ENCODE measurements around the gene PRKG1. TPM values are rescaled to one million over a fixed set of nuclear protein-coding genes. Genes with fewer than 3 reads are reported as not detected.

Gene PRKG1
- total and polyA plus RNA-seq, 2 of the 4 experiments (the other 2 are of a cell fraction): 3.5 to 18.3 TPM

DNA sequence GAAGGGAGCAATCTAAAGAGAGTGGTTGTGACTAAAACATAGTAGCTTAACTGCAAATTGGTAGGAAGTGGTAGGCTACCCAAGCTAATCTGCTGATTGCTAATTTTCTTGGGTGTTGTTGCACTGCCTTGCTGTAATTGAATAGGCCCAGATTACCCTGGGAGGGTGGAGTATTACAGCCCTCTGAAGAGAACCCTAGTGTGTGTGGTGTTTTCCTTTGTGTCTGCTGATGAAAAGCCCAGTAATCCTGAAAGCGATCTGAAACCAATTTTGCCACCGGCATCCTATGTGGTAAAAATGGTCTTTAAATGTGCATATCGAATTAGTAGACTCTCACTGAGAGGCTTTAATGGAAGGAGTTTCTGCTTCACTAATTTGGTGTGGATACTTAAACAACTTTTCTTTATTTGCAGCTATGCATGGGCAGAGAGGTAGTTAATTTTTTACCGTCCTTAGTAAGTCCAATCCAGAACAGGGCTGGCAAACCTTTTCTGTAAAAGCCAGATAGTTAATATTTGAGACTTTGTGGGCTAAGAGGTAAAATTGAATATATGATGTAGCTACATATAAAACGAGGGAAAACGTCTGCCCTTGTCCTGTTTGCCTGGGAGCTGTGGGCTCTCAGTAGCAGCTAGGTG, 532.7 kb downstream of the PRKG1 start:
- intact Hi-C loops (cut with micrococcal nuclease): no loop called here
- H3K23ac ChIP-seq (ENCODE audit: low read depth, low read length): no peak overlapping the region
- no peak overlapping the region for H3K4me3 ChIP-seq (ENCODE audit: insufficient read depth, low read depth, low read length)
- H2AK5ac ChIP-seq (ENCODE audit: low read depth, low read length): no peak overlapping the region
- H3K4me2 ChIP-seq (ENCODE audit: low read depth, low read length): no peak overlapping the region
- BruUV-seq (replicated peaks): no TSS peak
- no peak for ATAC-seq (ENCODE audit: low read depth)
- H3K4ac ChIP-seq (ENCODE audit: low read depth, low read length): no peak overlapping the region
- H3K56ac ChIP-seq (ENCODE audit: extremely low read depth, insufficient read depth, low read length): no peak overlapping the region
- no peak overlapping the region for H2BK120ac ChIP-seq (ENCODE audit: low read depth, low read length)
- H3K9ac ChIP-seq (ENCODE audit: low read depth, low read length): no peak overlapping the region
- H2BK5ac ChIP-seq (ENCODE audit: low read depth, low read length, poor library complexity, severe bottlenecking): no peak overlapping the region
- H4K8ac ChIP-seq (ENCODE audit: low read depth in 2 of 2, low read length in 2 of 2): no peak overlapping the region
- H4K91ac ChIP-seq (ENCODE audit: insufficient read depth, low read depth, low read length): no peak overlapping the region
- no peaks in the 10 kb centered on the region for H3K36me3 ChIP-seq (ENCODE audit: control insufficient read depth, insufficient read depth, low read length)
- peaks cover 0 to 6% of the 10 kb centered on the region in 2 experiments; a peak in 2 of 4 replicates for H3K79me1 ChIP-seq (ENCODE audit: low read depth in 1 of 2, low read length in 2 of 2)
- H3K27ac ChIP-seq (ENCODE audit: insufficient read depth, low read length): no peak overlapping the region
- ChIA-PET CTCF (no interaction called here), POLR2A (ENCODE audit: unreplicated experiment) (no interaction called here)
- no peaks in the 10 kb centered on the region for H3K9me3 ChIP-seq (ENCODE audit: control insufficient read depth, insufficient read depth, low read length)
- H3K18ac ChIP-seq (ENCODE audit: low read depth, low read length): no peak overlapping the region
- H4K5ac ChIP-seq (ENCODE audit: low read depth, low read length): no peak overlapping the region
- H3K14ac ChIP-seq (replicated peaks; ENCODE audit: low read depth, low read length): no peak overlapping the region
- in situ Hi-C loops (cut with MboI; ENCODE audit: low sequenced_read_pairs): no loop called here
- TF ChIP-seq, protein P1, sequence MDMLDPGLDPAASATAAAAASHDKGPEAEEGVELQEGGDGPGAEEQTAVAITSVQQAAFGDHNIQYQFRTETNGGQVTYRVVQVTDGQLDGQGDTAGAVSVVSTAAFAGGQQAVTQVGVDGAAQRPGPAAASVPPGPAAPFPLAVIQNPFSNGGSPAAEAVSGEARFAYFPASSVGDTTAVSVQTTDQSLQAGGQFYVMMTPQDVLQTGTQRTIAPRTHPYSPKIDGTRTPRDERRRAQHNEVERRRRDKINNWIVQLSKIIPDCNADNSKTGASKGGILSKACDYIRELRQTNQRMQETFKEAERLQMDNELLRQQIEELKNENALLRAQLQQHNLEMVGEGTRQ (IDR thresholded peaks at IDR 0.05; ENCODE audit: low read depth, low read length): no peak
- no peak for TF ChIP-seq CHD1 (IDR thresholded peaks at IDR 0.05; ENCODE audit: low read depth, low read length)
- no peak for TF ChIP-seq BHLHE40 (IDR thresholded peaks at IDR 0.05; ENCODE audit: low read depth, low read length)
- TF ChIP-seq MXI1 (IDR thresholded peaks at IDR 0.05; ENCODE audit: borderline replicate concordance, low read depth, low read length): no peak
- no peak for TF ChIP-seq MAFK (IDR thresholded peaks at IDR 0.05; ENCODE audit: low read depth, low read length)
- no peak for TF ChIP-seq RFX5 (IDR thresholded peaks at IDR 0.05; ENCODE audit: low read depth, low read length)
- TF ChIP-seq FOS (IDR thresholded peaks at IDR 0.05; ENCODE audit: low read depth, low read length): no peak
- TF ChIP-seq SMC3 (IDR thresholded peaks at IDR 0.05; ENCODE audit: low read depth, low read length): no peak
- TF ChIP-seq MAZ (IDR thresholded peaks at IDR 0.05; ENCODE audit: borderline replicate concordance, low read depth, low read length): no peak
- no peak for TF ChIP-seq ELK1 (IDR thresholded peaks at IDR 0.05; ENCODE audit: borderline replicate concordance, low read depth, low read length)
- TF ChIP-seq POLR2A (IDR thresholded peaks at IDR 0.05; ENCODE audit: low read depth, low read length): no peak
- H3K9me1 ChIP-seq (ENCODE audit: insufficient read depth, low read length): no peaks in the 10 kb centered on the region
- H4K20me1 ChIP-seq (ENCODE audit: insufficient read depth, low read length): peaks cover 4% of the 10 kb centered on the region; the same call in 1 of the 2 replicates
- WGBS, 2 experiments (ENCODE audit: extremely low coverage in 2 of 2, insufficient read length in 1 of 2): 100% methylated on average over 1 of the region's 6 CpGs; no CpG with 5 or more reads in 1 of the 2 experiments
- no peak overlapping the region for H2AFZ ChIP-seq (replicated peaks; ENCODE audit: low read length, poor library complexity)
- no peaks in the 10 kb centered on the region for H3K27me3 ChIP-seq (ENCODE audit: control insufficient read depth, insufficient read depth, low read length)
- no peak for DNase-seq
- no peaks in the 10 kb centered on the region for H3K4me1 ChIP-seq (ENCODE audit: control insufficient read depth, insufficient read depth, low read length)
- no peak overlapping the region for H2BK15ac ChIP-seq (ENCODE audit: low read depth, low read length)
- no peak overlapping the region for H2AK9ac ChIP-seq (replicated peaks; ENCODE audit: low read depth, low read length, poor library complexity)
- dilution Hi-C loops (cut with HindIII; ENCODE audit: low sequenced_read_pairs, unreplicated experiment): no loop called here
- H2BK20ac ChIP-seq (ENCODE audit: low read depth, low read length): no peak overlapping the region
